RWPE1 (cell line): Measurements from ENCODE around the gene TSFM.

Source experiments
- CTCF ChIA-PET: fragments of 350-600 bp; sonication (Branson Sonifier 250); formaldehyde crosslinking; extraction: SDS; loops from one replicate; lab custom pipeline; 2021; lab: Yijun Ruan, JAX
- POLR2A ChIA-PET: fragments of 400-600 bp; formaldehyde crosslinking; extraction: SDS; loops from one replicate; lab custom pipeline; 2020; ENCODE audit warnings: antibody characterized with exemption; ENCODE audit not compliant: low non-redundant PET; lab: Yijun Ruan, JAX
- DNase-seq: peaks from one replicate; pipeline ENCODE4 v3.0.0; 2012; ENCODE audit warnings: low spot score
- H3K27ac ChIP-seq: fragments of 450-650 bp; 2 replicates; pipeline ENCODE4 v1.5.1; 2017
- TF ChIP-seq, protein P1 (sequence below): fragments of 450-650 bp; conservative IDR thresholded peaks from 2 replicates; pipeline ENCODE4 v1.5.1; 2017; ENCODE audit warnings: low read depth, mild to moderate bottlenecking

The TSFM gene

DNA sequence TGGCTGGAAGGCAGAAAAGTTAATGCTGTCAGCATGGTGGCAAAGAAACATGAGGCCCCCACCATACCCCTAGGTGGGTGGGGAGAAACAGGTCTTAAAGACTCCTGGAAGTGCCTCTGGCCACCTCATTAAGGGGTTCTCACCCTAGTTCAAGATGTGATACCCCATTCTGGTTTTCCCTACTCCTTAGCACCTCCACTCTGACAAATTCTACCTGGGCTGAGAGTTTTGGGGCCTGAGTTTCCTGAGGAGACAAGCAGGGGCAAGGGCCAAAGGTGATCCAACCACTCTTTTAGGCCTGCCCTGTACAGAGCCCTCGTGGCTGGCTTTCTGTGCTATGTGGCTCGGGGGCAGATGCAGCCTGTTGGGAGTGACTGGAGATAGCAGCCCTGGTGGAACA is 43.8 kb downstream of the TSFM start:
- TF ChIP-seq, protein P1, sequence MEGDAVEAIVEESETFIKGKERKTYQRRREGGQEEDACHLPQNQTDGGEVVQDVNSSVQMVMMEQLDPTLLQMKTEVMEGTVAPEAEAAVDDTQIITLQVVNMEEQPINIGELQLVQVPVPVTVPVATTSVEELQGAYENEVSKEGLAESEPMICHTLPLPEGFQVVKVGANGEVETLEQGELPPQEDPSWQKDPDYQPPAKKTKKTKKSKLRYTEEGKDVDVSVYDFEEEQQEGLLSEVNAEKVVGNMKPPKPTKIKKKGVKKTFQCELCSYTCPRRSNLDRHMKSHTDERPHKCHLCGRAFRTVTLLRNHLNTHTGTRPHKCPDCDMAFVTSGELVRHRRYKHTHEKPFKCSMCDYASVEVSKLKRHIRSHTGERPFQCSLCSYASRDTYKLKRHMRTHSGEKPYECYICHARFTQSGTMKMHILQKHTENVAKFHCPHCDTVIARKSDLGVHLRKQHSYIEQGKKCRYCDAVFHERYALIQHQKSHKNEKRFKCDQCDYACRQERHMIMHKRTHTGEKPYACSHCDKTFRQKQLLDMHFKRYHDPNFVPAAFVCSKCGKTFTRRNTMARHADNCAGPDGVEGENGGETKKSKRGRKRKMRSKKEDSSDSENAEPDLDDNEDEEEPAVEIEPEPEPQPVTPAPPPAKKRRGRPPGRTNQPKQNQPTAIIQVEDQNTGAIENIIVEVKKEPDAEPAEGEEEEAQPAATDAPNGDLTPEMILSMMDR: no peak
- POLR2A ChIA-PET: no interaction called here
- CTCF ChIA-PET: interaction anchor here (0.6 kb wide), 1 partner anchor 8 kb away, joined by 3 read pairs; no protein-coding TSS in a partner anchor
- DNase-seq: no peak
- H3K27ac ChIP-seq: no peak overlapping the region

DNA sequence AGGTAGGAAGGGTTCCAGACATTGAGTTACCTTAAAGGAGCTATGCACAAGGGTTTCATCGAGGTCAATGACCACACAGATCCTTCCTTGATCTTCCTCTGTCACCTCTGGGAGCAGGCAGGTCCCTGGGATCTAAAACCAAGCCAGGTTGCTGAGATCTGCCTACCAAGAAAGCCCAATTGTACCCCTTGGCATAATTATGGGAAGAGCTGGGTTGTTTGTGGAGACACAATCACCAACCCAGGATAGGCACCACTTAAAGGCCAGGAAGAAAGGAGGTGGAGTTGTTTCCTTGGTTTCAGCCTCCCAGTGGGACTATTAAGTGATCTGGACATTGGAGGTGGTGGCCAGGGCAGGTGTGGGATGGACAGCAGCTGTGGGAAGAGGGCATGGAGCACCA is 44.4 kb downstream of the TSFM start:
- ChIA-PET CTCF (interaction anchor here (0.6 kb wide), 1 partner anchor 49 kb away, joined by 3 read pairs; no protein-coding TSS in a partner anchor), POLR2A (no interaction called here)
- TF ChIP-seq, protein P1: no peak
- DNase-seq: no peak
- H3K27ac ChIP-seq: no peak overlapping the region

DNA sequence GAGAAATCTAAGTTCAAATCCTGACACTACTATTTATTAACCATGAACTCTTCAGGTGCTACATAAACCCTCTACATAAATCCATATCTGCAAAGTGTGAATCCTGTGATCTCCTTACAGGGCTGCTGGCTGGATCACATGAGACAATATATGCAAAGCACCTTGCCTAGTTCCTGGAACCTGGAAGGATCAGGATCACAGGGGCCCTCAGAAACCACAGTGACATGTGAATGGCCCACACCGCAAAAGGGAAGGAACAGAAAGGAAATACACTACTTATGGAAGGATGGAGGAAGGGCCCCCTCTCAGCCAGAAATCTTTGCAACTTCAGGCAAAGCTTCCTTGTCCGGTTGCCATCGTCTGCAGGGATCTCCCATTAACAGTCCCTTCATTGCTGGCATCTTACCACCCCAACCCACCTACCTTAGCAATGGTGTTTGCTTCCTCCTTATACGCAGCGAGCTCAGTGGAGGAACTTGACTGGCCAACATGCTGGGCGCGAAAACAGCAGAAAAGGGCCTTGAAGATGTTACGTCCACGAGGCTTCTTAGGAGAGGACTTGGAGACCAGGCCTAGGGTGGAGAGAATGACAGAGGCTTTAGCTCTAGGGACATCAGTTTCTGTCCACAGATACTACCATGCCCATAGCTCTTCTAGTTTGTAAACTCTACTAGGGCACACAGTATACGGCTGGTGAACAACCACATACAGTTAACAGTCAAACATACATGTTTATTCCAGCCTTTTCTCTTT is 46.6 kb downstream of the TSFM start:
- TF ChIP-seq, protein P1: no peak
- ChIA-PET CTCF (interaction anchor here (1.1 to 1.5 kb wide), 3 partner anchors 10 to 74 kb away, joined by 3 to 6 read pairs (median 4); partner anchors contain the start of gene AVIL), POLR2A (no interaction called here)
- DNase-seq: no peak
- H3K27ac ChIP-seq: no peak overlapping the region

GRCh38 chr12:57830393-57830792 is 47.8 kb downstream of the TSFM start:
- no peak for DNase-seq
- no peak overlapping the region for H3K27ac ChIP-seq
- ChIA-PET CTCF (interaction anchor here (1.2 to 1.5 kb wide), 2 partner anchors 27 to 73 kb away, joined by 4 to 6 read pairs; no protein-coding TSS in a partner anchor), POLR2A (no interaction called here)
- TF ChIP-seq, protein P1: no peak

GRCh38 chr12:57832966-57833365 is 50.4 kb downstream of the TSFM start:
- ChIA-PET POLR2A (interaction anchor here (0.6 to 1.0 kb wide), 3 partner anchors 62 to 88 kb away, joined by 5 to 10 read pairs (median 5); partner anchors contain the start of gene TSPAN31), CTCF (interaction anchor here (0.6 to 1.7 kb wide), 3 partner anchors 10 to 118 kb away, joined by 3 to 10 read pairs (median 5); no protein-coding TSS in a partner anchor)
- TF ChIP-seq, protein P1: no peak
- peak overlapping the region; percentile 49 for H3K27ac ChIP-seq
- DNase-seq: no peak

- H3K27ac ChIP-seq: peak overlapping the region; percentile 49
- TF ChIP-seq, protein P1: no peak
- ChIA-PET CTCF (interaction anchor here (0.6 kb wide), 1 partner anchor 12 kb away, joined by 3 read pairs; no protein-coding TSS in a partner anchor), POLR2A (no interaction called here)
- no peak for DNase-seq
Observed at GRCh38 chr12:57833672-57834071, 51.1 kb downstream of the TSFM start.
